H1 (cell line): ENCODE results near the gene ELMO1. TPM values are rescaled to one million over a fixed set of nuclear protein-coding genes. Genes with fewer than 3 reads are reported as not detected.

Experiments
- BRCA1 ChIP-seq: IDR thresholded peaks from 2 replicates; pipeline ENCODE4 v1.6.1; 2012; ENCODE audit warnings: low read depth, low read length, improper control_type of control experiment
- CHD7 ChIP-seq: fragments of 300-600 bp; sonication (generic); IDR thresholded peaks from 2 replicates; pipeline ENCODE4 v1.7.1; 2012; ENCODE audit warnings: low read length, moderate library complexity, mild to moderate bottlenecking, inconsistent platforms; ENCODE audit not compliant: insufficient replicate concordance
- CREB1 ChIP-seq: IDR thresholded peaks from 2 replicates; pipeline ENCODE4 v1.6.1; 2012; ENCODE audit warnings: inconsistent platforms
- JUND ChIP-seq: IDR thresholded peaks from 2 replicates; pipeline ENCODE4 v1.6.1; 2011; ENCODE audit warnings: mild to moderate bottlenecking, improper control_type of control experiment, low read length
- KDM1A ChIP-seq: fragments of 200-600, 300-600 bp; sonication (generic); IDR thresholded peaks from 2 replicates; pipeline ENCODE4 v1.7.1; 2016; ENCODE audit warnings: mild to moderate bottlenecking, low read length, borderline replicate concordance
- MAX ChIP-seq: IDR thresholded peaks from 2 replicates; pipeline ENCODE4 v1.6.1; 2012; ENCODE audit warnings: inconsistent platforms
- POU5F1 ChIP-seq: IDR thresholded peaks from 2 replicates; pipeline ENCODE4 v1.6.1; 2011; ENCODE audit warnings: low read depth, mild to moderate bottlenecking, low read length, moderate library complexity
- SIRT6 ChIP-seq: IDR thresholded peaks from one replicate; pipeline ENCODE4 v1.7.1; 2012; ENCODE audit warnings: low read length, inconsistent platforms
- SP1 ChIP-seq: IDR thresholded peaks from 2 replicates; pipeline ENCODE4 v1.6.1; 2011; ENCODE audit warnings: low read depth, low read length
- SP2 ChIP-seq: IDR thresholded peaks from 2 replicates; pipeline ENCODE4 v1.6.1; 2012; ENCODE audit warnings: mild to moderate bottlenecking, low read length, inconsistent platforms
- SUZ12 ChIP-seq: fragments of 200-600 bp; sonication (generic); IDR thresholded peaks from 2 replicates; pipeline ENCODE4 v1.6.1; 2012; ENCODE audit warnings: mild to moderate bottlenecking, inconsistent platforms, low read length, moderate library complexity, mixed read lengths
- TEAD4 ChIP-seq: IDR thresholded peaks from 2 replicates; pipeline ENCODE4 v1.6.1; 2012; ENCODE audit warnings: low read depth, low read length, inconsistent platforms, mixed read lengths
- polyA plus RNA-seq, 7 experiments: library from polyadenylated mRNA; depleted of rRNA in 3 of 7; stranded (reverse) in 5 of 7; unstranded in 2 of 7; fragments of >200 nt in 5 of 7; fragments of 200-250 nt in 2 of 7; gene quantifications; 1 replicate in 5 of 7; 2 replicates in 1 of 7; 4 replicates in 1 of 7; pipeline versions ENCODE4 v1.2.1 to v1.2.3, GENCODE V29; 2011 to 2013; ENCODE audit warnings: missing spikeins in 2 of 7, mixed read lengths in 2 of 7
- total RNA-seq: library from RNA; stranded (reverse); fragmentation: NEBNext Ultra II Directional; extraction: Animal tissue kit (Norgen Biotek cat#: 25700); gene quantifications from 2 replicates; pipeline ENCODE4 v1.2.1, GENCODE V29; 2021

Gene ELMO1
- total and polyA plus RNA-seq, 2 of the 8 experiments (the other 6 are each of a cell fraction or from before 2014, with no cell fraction given), result 18.4 to 21.0 TPM

GRCh38 chr7:36874041-36874440 lies 574.6 kb downstream of the ELMO1 start (continued):
- TF ChIP-seq CHD7 (no peak), SP1 (no peak), MAX (no peak), BRCA1 (no peak), TEAD4 (no peak), KDM1A (no peak), SUZ12 (no peak), SP2 (no peak), POU5F1 (no peak), CREB1 (no peak), JUND (no peak), SIRT6 (no peak)
